Lung (tissue), 12 donors: ENCODE results near the gene GHR. TPM values are rescaled to one million over a fixed set of nuclear protein-coding genes. Genes with fewer than 3 reads are reported as not detected.

ENCODE experiments used
- ATAC-seq: fragments of 200-7000 bp; cut with Tn5 transposase; one replicate; pipeline ENCODE4 v1.9.1; 2020; ENCODE audit warnings: moderate number of reproducible peaks; ENCODE audit not compliant: insufficient read depth, low FRiP score
- DNase-seq, 3 donors: peaks; one replicate each; pipeline ENCODE4 v3.0.0-alpha.2; 2013 to 2017
- H3K27ac ChIP-seq, 2 donors: one replicate each; pipeline ENCODE4 v1.5.1; 2013; ENCODE audit warnings: mild to moderate bottlenecking in 2 of 2, moderate library complexity in 2 of 2, control low read depth in 1 of 2, inconsistent platforms in 1 of 2, low read depth in 1 of 2, low read length in 1 of 2
- H3K27me3 ChIP-seq, 3 donors: one replicate each; pipeline ENCODE4 v1.5.1; 2013; ENCODE audit warnings: low read length in 2 of 3; ENCODE audit not compliant: control insufficient read depth in 3 of 3, insufficient read depth in 3 of 3
- H3K36me3 ChIP-seq, 4 donors: one replicate each; pipeline ENCODE4 v1.5.1; 2013; ENCODE audit warnings: low read length in 4 of 4, mild to moderate bottlenecking in 1 of 4, moderate library complexity in 1 of 4; ENCODE audit not compliant: control insufficient read depth in 4 of 4, insufficient read depth in 4 of 4
- H3K4me1 ChIP-seq, 5 donors: one replicate each; pipeline ENCODE4 v1.5.1; 2013; ENCODE audit warnings: low read length in 5 of 5, mild to moderate bottlenecking in 2 of 5, moderate library complexity in 1 of 5; ENCODE audit not compliant: control insufficient read depth in 5 of 5, insufficient read depth in 5 of 5
- H3K4me3 ChIP-seq: one replicate; pipeline ENCODE4 v1.5.1; 2013; ENCODE audit warnings: mild to moderate bottlenecking, control low read depth, moderate library complexity
- H3K9ac ChIP-seq, 2 donors: one replicate each; pipeline ENCODE4 v1.5.1; 2013; ENCODE audit warnings: low read length in 2 of 2, control low read depth in 1 of 2; ENCODE audit not compliant: insufficient read depth in 1 of 2
- H3K9me3 ChIP-seq, 4 donors: one replicate each; pipeline ENCODE4 v1.5.1; 2013; ENCODE audit warnings: low read length in 3 of 4, mild to moderate bottlenecking in 1 of 4, moderate library complexity in 1 of 4; ENCODE audit not compliant: control insufficient read depth in 4 of 4, insufficient read depth in 3 of 4
- CTCF ChIP-seq: IDR thresholded peaks from 2 replicates; pipeline ENCODE4 v1.5.1; 2012; ENCODE audit warnings: mild to moderate bottlenecking; ENCODE audit errors: control extremely low read depth, extremely low read depth
- WGBS, 2 donors: extraction: QIAGEN DNeasy Blood & Tissue Kit; methylation state at CpG; one replicate each; pipeline ENCODE4 v1.1.7; 2013; 5-methylcytosine and 5-hydroxymethylcytosine counted together
- polyA plus RNA-seq, 2 donors: library from polyadenylated mRNA; stranded (reverse); fragments of 200-250 nt; gene quantifications; one replicate each; pipeline ENCODE4 v1.2.1, GENCODE V29; 2013
- total RNA-seq, 2 donors: library from RNA; depleted of rRNA in 1 of 2; stranded (reverse); fragments of >200 nt in 1 of 2; gene quantifications; one replicate each; pipeline ENCODE4 v1.2.1, GENCODE V29; 2014 to 2021
- donor health status: control.
- donor health status: control.
- donor health status: Bipolar disorder and iron deficiency.
- donor health status: healthy.
- donor health status: DM: yes; HTN: yes; CAD: no.

GHR gene
- total and polyA plus RNA-seq, 4 donors: 0.98 to 23.8 (median 3.2) TPM

- Histone ChIP-seq H3K9ac (no peak overlapping the region), H3K36me3 (no peaks in the 10 kb centered on the region), H3K4me1 (peaks cover 0 to 29% (median 3%) of the 10 kb centered on the region in 5 donors), H3K9me3 (peaks cover 0 to 3% (median under 1%) of the 10 kb centered on the region in 4 donors), H3K27ac (no peak overlapping the region), H3K27me3 (no peaks in the 10 kb centered on the region), H3K4me3 (no peak overlapping the region)
- ATAC-seq (no peak), DNase-seq (no peak)
- WGBS, 2 donors: 87 to 90% methylated on average over 3 of the region's 3 CpGs
- no peak for TF ChIP-seq CTCF
Measured at GRCh38 chr5:42545038-42545437, 121.8 kb downstream of the GHR start.

GRCh38 chr5:42547141-42547540 is 123.9 kb downstream of the GHR start:
- no peaks in the 10 kb centered on the region for H3K9me3 ChIP-seq
- no peak overlapping the region for H3K4me3 ChIP-seq
- 49 to 53% methylated on average over 2 of the region's 2 CpGs for WGBS, 2 donors
- TF ChIP-seq CTCF: no peak
- no peak overlapping the region for H3K9ac ChIP-seq
- no peaks in the 10 kb centered on the region for H3K27me3 ChIP-seq
- H3K27ac ChIP-seq: no peak overlapping the region
- no peaks in the 10 kb centered on the region for H3K36me3 ChIP-seq
- ATAC-seq (no peak), DNase-seq (peak in 2 of 3 donors; percentile 56 to 73)
- H3K4me1 ChIP-seq: peaks cover 0 to 29% (median 5%) of the 10 kb centered on the region in 5 donors

GRCh38 chr5:42547894-42548293 is 124.7 kb downstream of the GHR start:
- 84 to 89% methylated on average over 1 of the region's 1 CpG for WGBS, 2 donors
- H3K27me3 ChIP-seq: no peaks in the 10 kb centered on the region
- no peak for DNase-seq
- H3K9me3 ChIP-seq: no peaks in the 10 kb centered on the region
- no peak for TF ChIP-seq CTCF
- peaks cover 0 to 32% (median 5%) of the 10 kb centered on the region in 5 donors for H3K4me1 ChIP-seq
- ATAC-seq: no peak
- no peak overlapping the region for H3K9ac ChIP-seq
- H3K4me3 ChIP-seq: no peak overlapping the region
- no peaks in the 10 kb centered on the region for H3K36me3 ChIP-seq
- no peak overlapping the region for H3K27ac ChIP-seq

GRCh38 chr5:42552597-42552996 is 129.4 kb downstream of the GHR start:
- Histone ChIP-seq H3K36me3 (no peaks in the 10 kb centered on the region), H3K27ac (no peak overlapping the region), H3K27me3 (no peaks in the 10 kb centered on the region), H3K9ac (no peak overlapping the region), H3K4me1 (peaks cover 0 to 42% (median 2%) of the 10 kb centered on the region in 5 donors), H3K4me3 (no peak overlapping the region), H3K9me3 (no peaks in the 10 kb centered on the region)
- DNase-seq (no peak), ATAC-seq (no peak)
- WGBS, 2 donors: 78 to 94% methylated on average over 1 of the region's 1 CpG
- TF ChIP-seq CTCF: no peak
